ENCODE measurements around the gene LYRM4.

The LYRM4 gene

GRCh38 chr6:5214570-5215052 lies 46.1 kb downstream of the LYRM4 start:
- no peaks in the 10 kb centered on the region for H3K9me3 ChIP-seq
- no peak overlapping the region for H3K4me3 ChIP-seq
- H3K9ac ChIP-seq, result no peak overlapping the region
- H3K4me1 ChIP-seq, result peaks cover 14% of the 10 kb centered on the region
- no peak for TF ChIP-seq Cebpa-rat (IDR thresholded peaks at IDR 0.05)
- H3K27me3 ChIP-seq, result no peaks in the 10 kb centered on the region
- H3K27ac ChIP-seq, result no peak overlapping the region
- no peaks in the 10 kb centered on the region for H4K20me1 ChIP-seq
- peaks cover 36% of the 10 kb centered on the region for H3K36me3 ChIP-seq
- no peak overlapping the region for H3K4me2 ChIP-seq

GRCh38 chr6:5213836-5214235 lies 46.9 kb downstream of the LYRM4 start:
- Histone ChIP-seq H3K27ac (no peak overlapping the region), H3K4me3 (no peak overlapping the region), H3K27me3 (no peaks in the 10 kb centered on the region), H3K4me2 (no peak overlapping the region), H3K9ac (no peak overlapping the region), H3K36me3 (peaks cover 36% of the 10 kb centered on the region), H3K9me3 (no peaks in the 10 kb centered on the region), H4K20me1 (no peaks in the 10 kb centered on the region), H3K4me1 (peaks cover 7% of the 10 kb centered on the region; the same call in 1 of the 2 replicates)
- TF ChIP-seq Cebpa-rat (IDR thresholded peaks at IDR 0.05), result no peak

- H4K20me1 ChIP-seq, result no peaks in the 10 kb centered on the region
- TF ChIP-seq Cebpa-rat (IDR thresholded peaks at IDR 0.05), result no peak
- H3K4me2 ChIP-seq, result no peak overlapping the region
- H3K36me3 ChIP-seq, result peaks cover 49% of the 10 kb centered on the region
- no peak overlapping the region for H3K4me3 ChIP-seq
- H3K27ac ChIP-seq, result no peak overlapping the region
- peaks cover 7% of the 10 kb centered on the region; the same call in 1 of the 2 replicates for H3K4me1 ChIP-seq
- no peak overlapping the region for H3K9ac ChIP-seq
- H3K27me3 ChIP-seq, result no peaks in the 10 kb centered on the region
- H3K9me3 ChIP-seq, result no peaks in the 10 kb centered on the region
These were observed 49.3 kb downstream of the LYRM4 start for GRCh38 chr6:5211492-5211891.

- no peak for TF ChIP-seq Cebpa-rat (IDR thresholded peaks at IDR 0.05)
- peaks cover 7% of the 10 kb centered on the region for H3K4me1 ChIP-seq
These were observed 52.2 kb downstream of the LYRM4 start for GRCh38 chr6:5208471-5208971.

GRCh38 chr6:5208057-5208456 lies 52.7 kb downstream of the LYRM4 start:
- Histone ChIP-seq H3K9me3 (no peaks in the 10 kb centered on the region), H3K9ac (no peak overlapping the region), H4K20me1 (no peaks in the 10 kb centered on the region), H3K27ac (no peak overlapping the region), H3K4me1 (peaks cover 7% of the 10 kb centered on the region), H3K27me3 (no peaks in the 10 kb centered on the region), H3K36me3 (peaks cover 25% of the 10 kb centered on the region), H3K4me3 (no peak overlapping the region), H3K4me2 (no peak overlapping the region)
- no peak for TF ChIP-seq Cebpa-rat (IDR thresholded peaks at IDR 0.05)

More at GRCh38 chr6:5208471-5208971, 52.2 kb downstream of the LYRM4 start:
- peaks cover 30% of the 10 kb centered on the region for H3K36me3 ChIP-seq
- H3K27ac ChIP-seq, result no peak overlapping the region
- H3K9ac ChIP-seq, result no peak overlapping the region
- no peaks in the 10 kb centered on the region for H4K20me1 ChIP-seq
- H3K4me3 ChIP-seq, result no peak overlapping the region
- no peak overlapping the region for H3K4me2 ChIP-seq
- H3K9me3 ChIP-seq, result no peaks in the 10 kb centered on the region
- H3K27me3 ChIP-seq, result no peaks in the 10 kb centered on the region

GRCh38 chr6:5206920-5207561 lies 53.7 kb downstream of the LYRM4 start:
- peaks cover 22% of the 10 kb centered on the region for H3K36me3 ChIP-seq
- no peak for TF ChIP-seq Cebpa-rat (IDR thresholded peaks at IDR 0.05)
- H3K27me3 ChIP-seq, result no peaks in the 10 kb centered on the region
- H4K20me1 ChIP-seq, result no peaks in the 10 kb centered on the region
- no peak overlapping the region for H3K4me3 ChIP-seq
- H3K4me2 ChIP-seq, result no peak overlapping the region
- no peak overlapping the region for H3K27ac ChIP-seq
- no peaks in the 10 kb centered on the region for H3K9me3 ChIP-seq
- H3K9ac ChIP-seq, result no peak overlapping the region
- peaks cover 7% of the 10 kb centered on the region for H3K4me1 ChIP-seq

- TF ChIP-seq Cebpa-rat (IDR thresholded peaks at IDR 0.05), result no peak
- Histone ChIP-seq H3K4me3 (no peak overlapping the region), H3K4me1 (peaks cover 7% of the 10 kb centered on the region), H3K9me3 (no peaks in the 10 kb centered on the region), H3K27me3 (no peaks in the 10 kb centered on the region), H3K9ac (no peak overlapping the region), H3K36me3 (peaks cover 29% of the 10 kb centered on the region), H4K20me1 (no peaks in the 10 kb centered on the region), H3K27ac (no peak overlapping the region), H3K4me2 (no peak overlapping the region; the same call in 1 of the 2 replicates)
These were observed 54.6 kb downstream of the LYRM4 start for GRCh38 chr6:5205877-5206850.

- Histone ChIP-seq H3K27ac (no peak overlapping the region), H3K27me3 (no peaks in the 10 kb centered on the region), H3K9me3 (no peaks in the 10 kb centered on the region), H4K20me1 (no peaks in the 10 kb centered on the region), H3K36me3 (peaks cover 35% of the 10 kb centered on the region), H3K9ac (no peak overlapping the region), H3K4me2 (no peak overlapping the region), H3K4me1 (peaks cover 7% of the 10 kb centered on the region), H3K4me3 (no peak overlapping the region)
- no peak for TF ChIP-seq Cebpa-rat (IDR thresholded peaks at IDR 0.05)
These were observed 55.7 kb downstream of the LYRM4 start for GRCh38 chr6:5205035-5205507.

- Histone ChIP-seq H3K27me3 (no peaks in the 10 kb centered on the region), H3K9ac (no peak overlapping the region), H3K4me3 (no peak overlapping the region), H3K36me3 (peaks cover 40% of the 10 kb centered on the region), H3K9me3 (no peaks in the 10 kb centered on the region), H3K27ac (no peak overlapping the region), H3K4me1 (peaks cover 7% of the 10 kb centered on the region), H4K20me1 (no peaks in the 10 kb centered on the region), H3K4me2 (no peak overlapping the region)
- no peak for TF ChIP-seq Cebpa-rat (IDR thresholded peaks at IDR 0.05)
These were observed 56.4 kb downstream of the LYRM4 start for GRCh38 chr6:5204376-5204775.

Measured in BLaER1 (cell line).